Hippocampal formation (tissue), 2 donors: ENCODE results near the gene MAP4K5.

Experiments used
- DNase-seq, 2 donors: peaks; one replicate each; lab custom pipeline; 2025; lab: John Stamatoyannopoulos, UW

The MAP4K5 gene

DNA sequence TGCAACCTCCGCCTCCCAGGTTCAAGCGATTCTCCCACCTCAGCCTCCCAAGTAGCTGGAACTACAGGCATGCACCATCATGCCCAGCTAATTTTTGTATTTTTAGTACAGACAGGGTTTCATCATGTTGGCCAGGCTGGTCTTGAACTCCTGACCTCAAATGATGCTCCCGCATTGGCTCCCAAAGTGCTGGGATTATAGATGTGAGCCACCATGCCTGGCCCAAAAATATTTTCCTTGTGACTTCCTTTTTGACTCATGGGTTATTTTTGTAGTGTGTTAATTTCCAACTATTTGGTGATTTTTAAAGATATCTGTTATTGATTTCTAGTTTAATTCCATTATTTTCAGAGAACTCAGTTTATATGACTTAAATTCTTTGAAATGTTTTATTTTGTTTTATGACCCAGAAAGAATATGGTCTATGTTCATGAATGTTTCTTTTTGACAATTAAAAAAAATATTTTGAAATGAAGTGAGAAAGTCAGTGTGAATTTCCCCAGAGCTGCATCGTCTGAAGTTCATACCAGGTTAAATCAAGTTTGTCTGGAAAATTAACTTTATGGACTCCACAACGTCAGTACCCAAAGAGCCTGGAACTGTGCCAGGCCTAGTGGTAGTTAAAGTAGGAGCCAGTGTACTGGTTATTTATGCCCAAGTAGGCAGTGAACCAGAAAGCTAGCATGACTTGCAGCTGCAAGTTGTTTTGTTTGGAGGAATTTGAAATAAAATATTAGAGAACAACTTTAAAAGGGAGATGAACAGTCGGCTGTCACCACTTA, 132.9 kb downstream of the MAP4K5 start:
- no peak for DNase-seq

DNA sequence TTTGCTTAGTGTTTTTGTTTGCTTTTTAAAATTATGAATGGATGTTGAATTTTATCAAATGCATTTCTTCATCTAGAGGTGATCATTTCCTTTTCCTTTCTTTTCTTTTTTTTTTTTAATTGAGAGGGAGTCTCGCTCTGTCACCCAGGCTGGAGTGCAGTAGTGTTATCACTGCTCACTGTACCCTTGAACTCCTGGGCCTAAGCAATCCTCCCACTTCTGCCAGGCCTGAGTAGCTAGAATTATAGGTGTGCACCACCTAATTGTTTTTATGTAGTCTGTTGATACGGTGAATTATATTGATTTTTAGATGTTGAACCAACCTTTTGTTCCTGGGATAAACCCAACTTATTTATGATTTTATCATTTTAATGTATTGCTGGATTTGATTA, 134.2 kb downstream of the MAP4K5 start:
- DNase-seq, result no peak

DNA sequence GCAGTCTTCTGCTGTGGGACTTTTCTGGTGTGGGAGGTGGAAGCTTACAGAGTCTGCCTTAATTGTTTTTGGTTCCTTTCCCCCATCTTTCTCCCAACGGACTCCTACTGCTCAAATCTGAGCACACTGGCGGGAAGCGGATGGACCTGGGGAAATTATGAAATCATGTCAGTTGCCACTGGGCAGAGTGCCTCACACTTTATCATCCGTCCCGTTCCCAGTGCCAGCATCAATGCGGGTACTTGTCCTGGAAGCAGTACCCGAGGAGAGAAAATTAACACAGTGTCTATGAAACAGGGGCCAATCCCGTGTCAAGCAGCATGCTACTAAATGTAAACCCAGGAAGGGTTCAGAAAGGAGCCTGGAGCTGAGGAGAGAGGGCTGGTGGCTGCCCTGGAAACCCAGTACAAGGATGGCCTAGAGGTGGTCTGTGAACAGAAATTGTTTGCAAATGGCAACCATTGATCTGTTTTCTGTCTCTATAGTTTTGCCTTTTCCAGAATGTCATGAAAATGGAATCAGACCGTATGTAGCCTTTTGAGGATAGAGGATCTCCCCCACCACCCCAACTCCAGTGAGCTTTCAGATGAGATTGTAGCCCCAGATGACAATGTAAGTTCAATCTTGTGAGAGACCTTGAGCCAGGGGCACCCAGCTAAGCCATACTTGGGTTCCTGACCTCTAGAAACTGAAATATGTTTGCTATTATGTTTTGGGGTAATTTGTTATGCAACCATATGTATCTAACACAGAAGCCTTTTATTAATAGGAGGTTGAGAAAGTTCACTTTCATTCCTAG, 134.8 kb downstream of the MAP4K5 start:
- no peak for DNase-seq

DNA sequence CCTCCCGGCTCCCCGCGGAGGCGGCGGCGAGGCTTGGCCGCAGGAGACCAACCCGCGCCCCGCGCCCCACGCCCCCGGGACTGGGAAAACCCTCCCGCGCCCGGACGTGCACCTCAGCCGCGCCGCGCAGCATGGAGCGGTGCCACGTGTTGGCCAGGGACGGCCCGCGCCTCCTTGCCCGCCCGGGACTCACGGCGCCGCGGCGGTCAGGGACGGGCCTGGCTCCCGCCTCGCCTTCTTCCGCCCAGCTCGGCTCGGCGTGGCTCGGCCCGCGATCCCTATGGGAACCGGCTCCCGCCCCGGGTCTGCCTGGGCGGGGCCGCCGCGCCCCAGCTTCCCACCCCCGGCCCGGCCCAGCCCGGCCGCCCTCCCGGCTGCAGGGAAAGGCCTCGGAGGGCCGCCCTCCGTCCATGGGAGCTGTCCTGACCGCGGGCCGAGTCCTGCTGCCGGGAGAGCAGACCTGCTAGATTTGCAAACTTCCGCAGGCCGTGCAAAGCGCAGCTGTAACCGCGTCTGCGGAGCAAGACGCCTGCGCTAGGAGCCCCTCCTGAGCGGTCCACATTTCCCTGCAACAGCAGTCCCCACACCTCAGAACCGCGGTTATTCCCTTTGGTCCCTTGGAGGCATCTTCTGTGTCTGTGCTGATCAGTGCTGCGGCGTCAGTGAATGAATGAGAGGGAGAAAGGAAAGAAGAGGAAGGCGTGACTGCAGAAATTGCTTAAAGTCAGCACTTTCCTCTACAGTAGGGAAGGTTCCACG, 135.6 kb downstream of the MAP4K5 start, which contains the start of gene CDKL1:
Gene CDKL1 (minus strand): TSS at position 251 of the 759 bp plus-strand sequence. CDS start 1,013 bp downstream, outside the sequence.
- DNase-seq, result peak; percentile 54 to 66

DNA sequence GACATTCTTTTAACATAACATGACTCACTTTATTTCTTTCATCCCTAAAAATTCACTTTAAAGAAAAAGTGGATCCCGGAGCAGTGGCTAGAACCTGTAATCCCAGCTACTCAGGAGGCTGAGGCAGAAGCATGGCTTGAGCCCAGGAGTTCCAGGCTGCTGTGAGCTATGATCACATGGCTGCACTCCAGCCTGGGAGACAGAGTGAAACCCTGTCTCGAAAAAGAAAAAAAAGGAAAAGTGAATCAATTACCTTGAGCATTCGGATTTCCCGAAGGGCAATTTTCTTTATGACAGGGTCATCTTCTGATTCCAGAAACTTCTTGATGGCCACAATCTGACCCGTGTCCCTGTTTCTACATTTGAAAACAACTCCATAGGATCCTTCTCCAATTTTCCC, 136.9 kb downstream of the MAP4K5 start:
- DNase-seq, result no peak

DNA sequence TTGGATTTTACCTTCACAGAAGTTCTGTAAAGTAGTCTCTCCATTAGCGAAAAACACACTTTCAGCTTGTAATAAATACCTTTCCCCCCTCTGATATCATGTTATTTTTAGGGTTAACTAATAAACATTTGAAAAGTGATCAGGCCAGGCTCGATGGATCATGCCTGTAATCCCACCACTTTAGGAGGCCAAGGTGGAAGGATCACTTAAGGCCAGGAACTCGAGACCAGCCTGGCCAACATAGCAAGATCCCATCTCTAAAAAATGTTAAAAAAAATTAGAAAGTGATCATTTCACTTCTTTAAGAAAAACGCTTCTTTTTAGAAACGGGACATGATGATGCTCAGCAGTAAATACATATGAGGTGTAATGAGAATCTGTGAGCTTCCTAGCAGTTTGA, 137.7 kb downstream of the MAP4K5 start:
- DNase-seq, result no peak

DNA sequence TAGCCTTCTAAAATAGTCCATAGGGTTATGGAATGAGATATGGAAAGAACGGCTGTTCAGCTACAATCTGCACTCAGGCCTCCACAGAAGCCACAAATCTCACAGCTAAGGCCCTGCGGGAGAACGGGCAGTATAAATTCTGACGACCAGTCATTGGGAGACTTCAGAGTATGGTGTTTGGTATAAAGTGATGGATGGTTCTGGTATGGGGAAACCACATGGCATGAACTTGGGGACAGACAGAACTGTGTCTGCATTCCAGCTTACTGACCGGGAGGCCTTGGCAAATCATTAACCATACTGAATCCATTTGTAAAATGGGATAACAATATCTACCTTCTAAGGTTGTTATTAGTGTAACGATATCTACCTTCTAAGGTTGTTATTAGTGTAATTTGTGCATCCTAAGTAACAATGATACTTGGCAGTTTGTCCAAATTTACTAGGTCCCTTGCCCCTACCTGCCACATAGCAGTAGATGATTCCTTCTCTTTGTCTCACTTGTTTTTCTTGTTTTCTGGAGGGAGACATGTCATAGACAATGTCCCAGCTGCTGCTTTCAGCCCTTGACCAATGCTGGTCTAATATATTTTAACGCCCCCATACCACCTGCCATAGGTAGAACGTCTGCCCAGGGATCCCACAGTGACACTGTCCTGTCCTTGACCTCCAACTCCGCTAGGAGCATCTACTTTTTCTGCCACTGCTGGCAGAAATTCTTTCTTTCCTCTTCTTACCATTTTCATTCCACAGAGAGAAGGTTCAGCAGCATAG, 142.5 kb downstream of the MAP4K5 start:
- DNase-seq, result no peak

DNA sequence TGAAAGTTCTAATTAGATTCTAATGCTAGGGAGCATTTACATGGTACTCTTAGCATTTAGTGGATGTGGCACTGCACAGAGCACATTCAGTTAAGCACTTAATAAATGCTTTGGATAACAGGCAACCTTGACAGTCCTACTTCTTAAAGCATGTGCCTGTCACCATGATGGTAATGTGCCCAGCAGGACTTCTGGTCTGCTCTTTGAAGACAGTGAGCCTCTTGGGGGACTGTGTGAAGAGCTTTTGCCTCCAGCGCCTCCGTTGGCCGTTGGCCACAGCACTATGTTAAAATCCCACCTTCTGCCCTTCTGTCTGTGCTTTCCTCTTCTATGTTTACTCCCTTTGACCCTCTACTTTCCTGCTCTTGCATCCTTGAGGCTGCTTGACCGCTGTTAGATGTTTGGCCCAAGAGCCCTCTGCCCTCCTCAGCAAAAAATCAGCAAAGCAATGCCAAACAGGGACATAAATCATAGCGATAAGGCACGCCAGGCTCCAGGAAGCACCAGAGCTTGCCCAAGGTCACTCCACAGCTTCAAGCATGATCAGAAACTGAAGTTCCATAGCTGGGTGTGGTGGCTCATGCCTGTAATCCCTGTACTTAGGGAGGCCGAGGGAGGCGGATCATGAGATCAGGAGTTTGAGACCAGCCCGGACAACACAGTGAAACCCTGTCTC, 144.0 kb downstream of the MAP4K5 start:
- no peak for DNase-seq

DNA sequence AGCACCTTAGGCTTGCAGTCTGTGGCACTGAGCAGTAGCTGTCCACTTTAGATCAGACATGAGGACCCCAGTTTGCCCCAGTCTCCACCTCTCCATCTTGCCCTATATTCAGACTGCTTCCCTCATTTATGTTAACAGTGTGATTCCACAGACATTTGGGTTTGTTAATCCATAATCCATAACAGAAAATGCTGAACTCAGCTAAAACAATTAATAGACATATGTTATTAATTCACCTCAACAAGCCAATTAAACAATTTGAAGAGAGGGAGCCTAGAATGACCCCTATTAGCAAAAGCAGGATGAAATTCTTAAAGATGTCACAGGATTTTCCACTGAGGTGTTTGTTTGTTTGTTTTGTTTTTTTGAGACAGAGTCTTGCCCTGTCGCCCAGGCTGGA, 144.8 kb downstream of the MAP4K5 start:
- DNase-seq, result no peak

DNA sequence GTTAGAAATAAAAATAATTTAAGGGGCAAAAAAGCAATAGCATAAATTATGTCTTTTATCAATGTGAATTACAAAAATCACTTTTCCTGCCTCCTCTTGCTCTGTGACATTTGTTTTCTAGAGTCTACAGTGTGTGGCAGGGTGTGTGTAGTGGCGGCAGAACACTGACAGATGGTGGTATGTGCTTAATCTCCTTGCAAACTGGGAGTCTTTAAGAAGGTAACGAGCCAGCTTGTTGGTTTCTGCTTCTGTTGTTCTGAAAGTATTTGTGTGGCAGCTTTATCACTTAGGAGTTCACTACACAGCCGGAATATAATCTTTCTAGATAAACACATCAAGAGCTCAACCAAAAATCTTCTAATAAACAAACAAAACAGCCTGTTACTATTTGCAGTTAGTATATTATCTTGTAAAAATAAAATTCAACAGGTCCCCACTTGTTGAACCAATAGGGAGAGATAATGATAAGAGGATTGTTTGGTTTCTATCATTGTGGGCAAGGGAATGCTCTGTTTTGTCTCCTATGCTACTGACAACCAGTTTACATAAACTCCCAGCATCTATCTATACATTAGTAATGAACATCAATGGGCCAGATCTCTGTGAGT, 148.6 kb downstream of the MAP4K5 start:
- no peak for DNase-seq

DNA sequence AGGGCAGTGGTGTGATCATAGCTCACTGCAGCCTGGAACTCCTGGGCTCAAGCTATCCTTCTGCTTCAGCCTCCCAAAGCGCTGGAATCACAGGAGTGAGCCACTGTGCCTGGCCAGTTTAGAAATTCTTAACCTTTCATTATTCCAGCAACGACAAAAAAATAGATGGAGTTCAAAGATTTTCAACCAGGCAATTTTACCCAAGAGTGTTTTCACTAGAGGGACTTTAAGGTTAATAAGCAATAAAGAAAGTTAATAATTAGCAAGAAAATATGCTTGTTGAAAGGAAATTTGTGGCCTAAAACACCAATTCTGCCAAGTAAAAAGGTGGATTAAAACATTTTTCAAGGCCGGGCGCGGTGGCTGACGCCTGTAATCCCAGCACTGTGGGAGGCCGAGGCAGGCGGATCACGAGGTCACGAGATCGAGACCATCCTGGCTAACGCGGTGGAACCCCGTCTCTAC, 150.5 kb downstream of the MAP4K5 start:
- no peak for DNase-seq

DNA sequence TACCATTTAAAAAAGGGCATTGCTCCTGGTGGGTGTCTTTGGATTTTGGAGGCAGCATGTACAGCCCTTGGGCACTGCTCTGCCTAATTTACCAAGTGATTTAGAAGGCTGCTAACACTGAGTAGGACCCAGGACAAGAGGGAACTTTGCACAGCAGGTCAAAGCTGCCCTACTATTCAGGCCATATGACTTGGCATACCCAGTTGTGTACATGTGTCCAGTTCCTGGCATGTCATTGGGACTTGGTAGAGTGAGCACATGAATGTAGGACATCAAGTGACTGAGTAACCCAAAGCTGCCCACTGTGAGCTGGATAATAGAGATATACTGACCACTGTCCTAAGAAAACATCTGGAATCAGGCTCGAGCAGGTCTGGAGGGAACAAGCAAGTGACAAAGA, 151.4 kb downstream of the MAP4K5 start:
- DNase-seq, result no peak

DNA sequence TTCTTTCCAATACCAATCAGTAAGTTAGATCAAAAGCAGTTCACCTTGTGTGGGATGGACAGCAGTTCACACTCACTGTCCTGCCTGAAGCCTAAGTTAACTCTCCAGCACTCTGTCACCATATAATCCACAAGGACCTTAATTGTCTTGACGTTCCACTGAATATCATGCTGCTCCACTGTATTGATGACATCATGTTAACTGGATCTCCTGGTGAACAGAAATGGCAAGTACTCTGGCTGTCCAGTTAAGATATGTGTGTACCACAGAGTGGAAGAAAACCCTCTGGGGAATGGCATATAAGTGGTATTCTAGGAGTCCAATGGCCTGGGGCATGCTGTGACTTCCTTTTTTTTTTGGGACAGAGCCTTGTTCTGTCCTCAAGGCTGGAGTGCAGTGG, 151.9 kb downstream of the MAP4K5 start:
- no peak for DNase-seq

DNA sequence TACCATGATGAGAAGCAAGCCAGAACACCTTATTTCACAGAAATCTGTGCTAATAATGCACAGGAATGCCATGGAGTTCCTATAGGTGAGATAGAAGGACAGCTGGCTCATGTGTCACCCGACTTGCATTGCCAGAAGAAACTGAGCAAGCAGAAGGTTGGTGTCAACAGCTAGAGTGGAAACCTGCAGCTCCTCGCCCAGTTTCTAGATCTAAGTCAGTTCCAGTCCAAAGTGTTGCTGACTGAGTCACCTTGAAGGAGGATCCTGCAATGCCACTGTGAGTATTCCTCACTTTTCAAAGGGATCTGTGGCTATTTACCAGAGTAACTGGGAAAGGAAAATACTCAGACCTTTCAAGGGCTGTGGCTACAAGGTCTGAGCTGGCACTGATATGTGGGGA, 152.8 kb downstream of the MAP4K5 start:
- no peak for DNase-seq

DNA sequence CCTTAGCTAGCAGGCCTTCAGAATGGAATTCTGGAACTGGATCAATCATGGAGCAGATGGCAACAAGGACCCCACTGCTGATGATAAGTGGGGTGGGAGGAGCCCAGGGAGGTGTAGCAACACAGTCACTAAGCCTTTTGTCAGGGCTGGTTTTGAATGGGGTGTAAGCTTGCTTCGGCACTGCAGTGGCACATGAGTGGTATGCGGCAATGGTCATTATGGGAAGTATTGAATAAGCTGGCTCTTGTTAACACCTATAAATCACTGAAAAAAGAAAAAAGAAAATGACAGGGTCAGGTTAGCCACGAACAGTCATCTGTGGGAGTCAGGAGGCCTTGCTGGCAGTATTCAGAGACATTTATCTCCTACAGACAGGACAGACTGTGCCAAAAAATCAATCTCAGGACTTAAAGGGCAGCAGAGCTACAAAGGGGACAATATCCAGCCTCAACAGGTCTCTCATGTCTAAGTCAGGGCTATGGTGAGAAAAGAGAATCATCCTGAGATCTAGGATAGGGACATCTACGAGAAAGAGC, 154.8 kb downstream of the MAP4K5 start:
- DNase-seq, result no peak

DNA sequence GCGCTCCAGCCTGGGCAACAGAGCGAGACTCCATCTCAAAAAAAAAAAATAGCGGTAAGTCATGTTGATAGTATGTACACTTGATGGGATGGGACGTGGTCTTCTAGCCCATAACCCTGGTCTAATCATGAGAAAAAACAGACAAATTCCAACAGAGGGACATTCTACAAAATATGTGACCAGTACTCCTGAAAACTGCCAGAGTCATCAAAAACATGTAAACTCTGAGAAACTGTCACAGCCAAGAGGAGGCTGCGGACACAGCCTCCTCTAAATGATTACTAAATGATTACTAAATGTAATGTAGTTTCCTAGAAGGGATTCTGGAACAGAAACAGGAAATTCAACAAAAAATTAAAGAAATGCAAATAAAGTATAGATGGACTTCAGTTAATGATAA, 156.6 kb downstream of the MAP4K5 start:
- DNase-seq, result no peak

DNA sequence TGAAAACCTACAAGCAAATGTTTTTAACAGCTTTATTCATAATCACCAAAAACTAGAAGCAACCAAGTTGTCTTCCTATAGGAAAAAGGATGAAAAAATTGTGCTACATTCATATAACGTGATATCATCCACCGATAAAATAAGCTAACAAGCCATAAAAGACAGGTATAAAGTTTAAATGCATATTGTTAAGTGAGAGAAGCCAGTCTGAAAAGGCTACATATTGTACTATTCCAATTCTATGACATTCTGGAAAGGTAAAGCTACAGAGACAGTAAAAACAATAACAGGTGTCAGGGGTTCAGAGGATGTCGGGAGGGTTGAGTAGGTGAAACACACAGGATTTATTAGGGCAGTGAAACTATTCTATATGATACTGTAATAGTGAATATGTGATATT, 158.4 kb downstream of the MAP4K5 start:
- DNase-seq, result no peak

DNA sequence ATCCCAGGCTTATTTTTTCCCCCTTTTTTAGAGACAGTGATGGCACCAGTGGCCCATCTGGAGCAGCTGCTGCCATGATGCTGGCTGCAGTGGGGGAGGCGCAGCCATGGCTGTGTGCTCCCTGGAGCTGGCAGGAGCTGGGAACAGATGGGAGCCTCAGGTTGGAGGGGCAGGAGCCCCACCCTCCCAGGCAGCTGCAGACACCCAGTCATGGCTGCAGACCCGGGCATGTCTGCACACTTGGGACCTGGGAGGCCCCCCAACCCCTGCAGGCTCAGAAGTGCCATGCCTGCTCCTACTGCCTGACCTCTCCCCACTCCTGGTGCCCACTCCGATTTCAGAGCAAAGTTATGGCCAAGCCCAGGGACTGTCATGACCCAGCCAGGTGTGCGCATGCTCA, 160.8 kb downstream of the MAP4K5 start:
- no peak for DNase-seq
